ENCODE results near the gene CDY1B.
"Not testable (repeated sequence)": the region's sequence is repeated elsewhere in the genome, so short reads cannot be mapped to it uniquely, and the experiment has no call there.

CDY1B gene, protein sequence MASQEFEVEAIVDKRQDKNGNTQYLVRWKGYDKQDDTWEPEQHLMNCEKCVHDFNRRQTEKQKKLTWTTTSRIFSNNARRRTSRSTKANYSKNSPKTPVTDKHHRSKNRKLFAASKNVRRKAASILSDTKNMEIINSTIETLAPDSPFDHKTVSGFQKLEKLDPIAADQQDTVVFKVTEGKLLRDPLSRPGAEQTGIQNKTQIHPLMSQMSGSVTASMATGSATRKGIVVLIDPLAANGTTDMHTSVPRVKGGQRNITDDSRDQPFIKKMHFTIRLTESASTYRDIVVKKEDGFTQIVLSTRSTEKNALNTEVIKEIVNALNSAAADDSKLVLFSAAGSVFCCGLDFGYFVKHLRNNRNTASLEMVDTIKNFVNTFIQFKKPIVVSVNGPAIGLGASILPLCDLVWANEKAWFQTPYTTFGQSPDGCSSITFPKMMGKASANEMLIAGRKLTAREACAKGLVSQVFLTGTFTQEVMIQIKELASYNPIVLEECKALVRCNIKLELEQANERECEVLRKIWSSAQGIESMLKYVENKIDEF

DNA sequence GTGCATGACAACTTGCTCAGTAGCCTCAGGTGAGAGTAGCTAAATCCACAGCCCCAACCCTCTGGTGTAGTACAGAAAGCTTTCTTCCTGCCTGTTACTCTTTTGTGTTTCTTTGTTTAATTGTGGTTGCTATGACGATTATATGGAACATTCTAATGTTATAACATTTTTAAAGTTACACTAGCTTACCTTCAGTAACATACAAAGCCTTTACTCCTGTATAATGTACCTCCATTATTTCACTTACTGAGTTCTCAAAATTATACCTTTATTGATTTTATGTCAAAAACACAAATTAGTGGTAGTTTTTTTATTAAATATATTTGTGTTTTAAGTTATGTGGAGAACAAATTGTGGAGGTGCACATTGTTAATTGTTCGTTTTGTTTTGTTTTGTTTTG, at the start of gene CDY1B:
Gene CDY1B (minus strand): TSS at position 101 of the 400 bp plus-strand sequence. CDS start 331 bp downstream, outside the sequence.
- DNase-seq, result not testable (repeated sequence)

DNA sequence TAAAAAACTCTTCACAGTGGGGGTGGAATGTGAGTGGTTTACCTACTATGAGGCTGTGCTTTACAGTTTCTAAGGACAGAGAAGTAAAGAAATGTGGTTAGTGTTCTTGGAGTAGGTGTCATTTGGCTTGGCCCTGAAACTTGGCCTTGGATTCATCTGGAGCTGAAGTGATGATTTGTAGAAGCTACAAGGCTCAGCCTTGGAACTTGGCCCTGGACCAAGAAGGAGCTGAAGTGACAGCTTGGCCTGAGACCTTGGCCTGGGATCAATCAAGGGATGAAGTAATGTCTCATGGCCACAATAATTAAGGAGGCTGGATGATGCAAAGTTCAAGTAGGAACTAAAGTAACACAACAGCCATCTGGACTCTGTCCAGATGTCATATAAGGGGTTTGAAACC, 1.7 kb upstream of the CDY1B start:
- DNase-seq, result not testable (repeated sequence)

DNA sequence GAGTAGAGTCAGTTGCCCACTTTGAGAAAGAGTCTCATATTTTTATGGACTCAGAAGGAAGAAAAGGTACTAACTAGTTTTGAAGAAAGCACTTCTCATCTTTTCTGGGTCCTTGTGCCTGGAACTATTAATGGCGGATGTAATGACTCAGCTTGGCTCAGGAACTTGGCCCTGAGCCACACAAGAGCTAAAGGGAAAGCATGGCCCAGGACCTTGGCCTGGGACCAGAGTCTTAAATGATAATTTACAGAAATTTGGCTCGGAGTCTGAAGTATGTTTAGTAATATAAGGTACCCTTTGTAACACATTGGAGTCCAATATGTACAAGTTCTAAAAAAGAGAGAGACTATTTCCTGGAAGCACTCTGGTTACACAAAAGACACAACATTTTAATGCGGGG, 4.6 kb downstream of the CDY1B start:
- not testable (repeated sequence) for DNase-seq

DNA sequence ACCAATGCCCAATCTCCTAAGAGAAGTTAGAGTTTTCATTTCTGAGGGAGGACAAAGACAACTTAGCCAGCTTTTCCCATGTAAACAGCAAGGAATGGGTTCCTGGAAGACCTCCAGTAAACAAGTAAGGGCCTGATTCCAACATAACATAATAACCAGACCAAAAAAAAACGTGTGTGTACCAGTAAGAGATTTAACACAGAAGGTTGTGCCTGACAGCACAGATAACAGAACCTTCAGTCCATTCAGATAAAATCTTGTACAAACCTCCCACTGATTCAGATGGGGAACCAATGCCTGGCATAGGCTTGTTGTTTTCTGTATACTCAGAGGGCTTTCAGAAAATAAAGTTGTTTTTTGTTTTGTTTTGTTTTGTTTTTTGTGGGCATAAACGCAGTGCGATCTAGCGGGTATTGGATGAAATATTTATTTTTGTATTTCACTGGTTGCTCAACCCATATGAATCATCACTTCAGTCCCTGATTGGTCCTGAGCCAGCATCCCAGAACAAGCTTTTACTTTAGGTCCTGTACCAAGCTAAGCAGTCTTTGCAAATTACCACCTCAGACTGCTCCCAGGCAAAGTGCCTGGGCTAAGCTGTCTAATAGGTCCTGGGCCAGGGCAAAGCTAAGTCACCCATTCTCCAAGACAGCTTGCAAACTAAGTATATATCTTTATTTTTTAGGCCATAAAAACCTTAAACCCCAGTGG, 8.7 kb downstream of the CDY1B start:
- not testable (repeated sequence) for DNase-seq

DNA sequence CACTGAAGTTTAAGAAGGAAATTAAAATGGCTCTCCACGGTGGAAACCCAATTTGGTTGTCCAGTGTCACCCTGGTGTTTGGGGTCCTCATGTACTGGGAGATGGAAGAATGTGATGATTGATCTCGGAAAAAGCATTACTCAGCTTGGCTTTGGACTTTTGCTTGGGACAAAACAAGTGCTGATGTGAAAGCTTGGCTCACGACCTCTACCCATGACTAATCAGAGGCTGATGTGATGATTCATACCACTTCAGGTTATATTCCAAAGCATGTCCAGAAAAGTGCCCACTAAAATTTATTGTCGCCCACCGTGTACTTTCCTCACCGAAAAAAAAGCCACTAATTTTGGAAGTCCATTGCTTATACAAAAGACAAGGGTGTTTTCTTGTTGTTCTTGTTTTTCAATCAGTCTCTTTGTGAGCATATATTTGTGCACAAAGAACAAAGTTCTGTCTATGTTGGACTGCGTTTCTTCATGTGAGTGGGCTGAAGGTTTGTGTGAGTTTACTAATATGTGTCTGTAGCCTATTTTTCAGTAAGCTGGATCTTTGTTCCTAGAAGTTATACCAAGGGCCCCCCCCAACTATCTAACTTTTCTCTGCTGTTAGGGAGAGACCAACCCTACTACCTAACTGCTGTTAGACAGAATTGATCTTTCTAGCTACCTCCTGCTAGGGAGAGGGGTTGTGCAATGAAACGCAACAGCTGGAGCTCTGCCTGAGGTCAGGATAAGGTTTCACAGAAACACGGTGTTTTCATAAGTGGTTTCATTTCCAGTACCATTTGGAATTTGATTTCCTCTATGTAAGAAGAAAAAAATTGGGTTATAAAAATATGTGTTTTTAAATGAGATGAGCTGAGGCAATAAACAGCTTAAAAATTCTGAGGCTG, 21.4 kb downstream of the CDY1B start:
- DNase-seq, result not testable (repeated sequence)

Data from NCI-H1105 treated with DMSO at 0.1 percent for 48 hours (cell line).